Stimulated activated CD8-positive, alpha-beta memory T cell treated with anti-CD3 and anti-CD28 coated beads, Interleukin-4, amount 100 ng/mL, for 1 hour (primary cell): ENCODE data around the gene MED1.
"Not testable (repeated sequence)": the region's sequence is repeated elsewhere in the genome, so short reads cannot be mapped to it uniquely, and the experiment has no call there.

Experiments used
- DNase-seq, 2 donors: peaks; one replicate each; pipeline ENCODE4 v3.0.0-alpha.2; 2020; ENCODE audit warnings: low read depth in 2 of 2, low spot score in 1 of 2

Gene MED1

DNA sequence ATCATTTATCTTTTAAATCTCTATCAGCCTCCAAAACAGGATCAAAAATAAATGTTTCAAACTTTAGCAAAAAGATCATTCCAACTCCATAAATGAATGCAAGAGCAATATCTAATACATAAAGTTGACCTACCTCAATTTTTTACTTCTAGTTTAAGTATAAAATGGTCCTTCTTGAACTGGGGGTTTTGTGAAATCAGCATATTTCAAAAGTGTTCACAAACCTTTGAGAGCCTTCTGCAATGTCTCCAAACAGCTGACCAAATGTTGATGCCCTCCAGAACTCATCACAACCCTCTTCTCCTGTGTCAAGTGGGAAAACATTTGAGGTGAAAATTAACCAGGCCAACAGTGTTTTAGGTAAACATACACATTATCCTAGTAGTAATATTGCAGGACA is 7.7 kb downstream of the MED1 start:
- no peak for DNase-seq

GRCh38 chr17:39439868-39440267 is 11.2 kb downstream of the MED1 start:
- not testable (repeated sequence) for DNase-seq

GRCh38 chr17:39429600-39429999 is 21.5 kb downstream of the MED1 start:
- DNase-seq, result no peak

GRCh38 chr17:39416141-39416540 is 34.9 kb downstream of the MED1 start:
- DNase-seq, result no peak

- no peak for DNase-seq
Measured at GRCh38 chr17:39410279-39410678, 40.8 kb downstream of the MED1 start.

GRCh38 chr17:39408360-39408759 is 42.7 kb downstream of the MED1 start:
- DNase-seq, result no peak

- no peak for DNase-seq
Measured at GRCh38 chr17:39406951-39407350, 44.1 kb downstream of the MED1 start.

- no peak for DNase-seq
Measured at GRCh38 chr17:39405436-39405835, 45.6 kb downstream of the MED1 start.

GRCh38 chr17:39404542-39405378 is 46.3 kb downstream of the MED1 start:
- DNase-seq, result no peak

DNA sequence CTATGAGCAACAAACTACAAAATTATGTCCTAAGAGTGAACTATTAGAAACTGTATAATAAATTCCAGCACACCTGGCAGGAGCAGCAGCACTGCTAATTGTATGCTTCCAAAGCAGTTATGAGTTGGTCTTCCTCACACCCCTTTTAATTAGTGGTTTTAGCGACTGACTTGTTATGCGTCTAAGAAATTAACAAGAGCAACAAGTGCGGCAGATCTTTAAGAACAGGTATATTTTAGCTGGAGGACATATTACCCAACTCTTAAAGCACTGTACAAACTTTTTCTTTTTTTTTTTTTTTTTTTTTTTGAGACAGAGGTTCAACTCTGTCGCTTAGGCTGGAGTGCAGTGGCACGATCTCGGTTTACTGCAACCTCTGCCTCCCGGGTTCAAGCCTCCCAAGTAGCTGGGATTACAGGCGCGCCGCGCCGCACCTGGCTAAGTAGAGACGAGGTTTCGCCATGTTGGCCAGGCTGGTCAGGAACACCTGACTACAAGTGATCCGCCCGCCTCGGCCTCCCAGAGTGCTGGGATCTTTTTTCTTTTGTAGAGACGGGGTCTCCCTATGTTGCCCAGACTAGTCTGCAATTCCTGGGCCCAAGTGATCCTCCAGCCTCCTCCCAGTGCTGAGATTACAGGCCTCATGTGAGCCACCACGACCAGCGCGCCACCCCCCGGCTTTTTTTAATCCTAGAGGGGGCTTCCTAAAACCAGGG is 48.0 kb downstream of the MED1 start:
- no peak for DNase-seq

DNA sequence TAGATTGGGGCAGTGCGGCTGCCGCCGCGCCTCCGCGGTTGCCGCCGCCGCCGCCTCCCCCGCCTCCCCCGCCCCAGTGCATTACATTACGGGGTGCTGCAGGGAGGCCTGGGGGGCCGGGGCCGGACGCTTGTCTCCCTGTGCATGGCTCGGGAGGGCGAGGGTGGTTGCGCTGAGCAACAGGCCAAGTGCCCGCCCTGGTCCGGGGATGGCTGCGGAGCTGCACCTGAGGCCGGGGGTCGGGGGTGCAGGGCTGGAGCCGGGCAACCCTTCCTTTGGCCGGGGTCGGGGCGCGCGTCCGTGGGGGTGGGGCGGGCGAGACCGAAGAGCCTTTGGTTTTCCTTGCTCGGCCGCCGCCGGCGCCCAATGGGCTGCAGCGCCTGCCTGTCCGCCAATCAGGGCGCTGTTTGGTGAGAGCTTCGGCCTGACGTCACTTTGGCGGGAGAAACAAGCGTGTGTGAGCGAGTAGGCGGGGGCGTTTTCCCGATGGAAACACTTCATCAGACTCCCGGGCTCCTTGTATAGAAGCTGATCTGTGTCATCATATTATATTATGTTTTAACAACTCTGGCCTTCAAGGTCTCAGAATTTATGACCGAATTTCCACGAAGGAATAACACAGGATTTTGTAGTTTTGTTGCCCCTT is 48.7 kb downstream of the MED1 start:
- peak; percentile 61 to 73 for DNase-seq

DNA sequence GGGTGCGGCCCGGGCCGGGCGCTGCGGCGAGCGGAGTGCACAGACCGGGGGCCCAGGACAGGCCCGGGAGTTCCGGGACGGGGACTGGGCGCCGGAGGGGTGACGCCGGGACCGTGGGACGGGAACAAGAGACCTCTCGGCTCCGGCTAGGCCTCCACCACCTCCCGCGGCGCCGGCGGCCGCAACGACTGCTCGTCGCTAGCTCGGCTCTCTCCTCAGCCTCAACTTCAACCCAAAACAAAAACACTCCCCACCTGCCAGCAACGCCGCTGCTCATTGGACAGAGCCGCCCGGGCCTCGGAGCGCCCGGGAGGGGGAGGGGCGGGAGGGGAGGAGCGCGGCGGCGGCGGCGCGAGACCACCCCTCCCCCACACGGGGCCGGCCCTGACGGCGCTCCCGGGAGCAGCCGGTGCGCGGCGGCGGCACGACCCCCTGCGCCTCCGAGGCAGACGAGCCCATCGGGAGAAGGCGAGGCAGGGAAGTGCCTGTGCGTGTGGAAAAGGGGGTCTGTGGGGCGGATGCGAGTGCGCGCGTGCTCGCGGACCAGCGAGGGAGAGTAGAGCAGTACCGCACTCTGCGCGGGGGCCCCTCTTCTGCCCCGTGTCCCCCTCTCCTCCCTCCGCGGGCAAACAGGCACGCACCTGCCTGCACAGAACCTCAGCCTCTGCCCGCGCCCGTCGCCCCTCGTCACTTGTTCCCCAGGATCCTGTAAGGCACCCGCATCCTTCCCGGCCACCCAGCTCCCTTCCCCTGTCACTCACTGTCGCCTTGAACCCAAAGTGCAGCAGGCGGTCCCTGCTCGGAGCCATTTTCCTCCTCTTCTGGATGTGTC is 49.4 kb downstream of the MED1 start, which contains the start of gene FBXL20:
Gene FBXL20 (minus strand): TSS at position 215 of the 832 bp plus-strand sequence. CDS start 224 bp downstream, outside the sequence.
- peak; percentile 82 to 87 for DNase-seq

GRCh38 chr17:39400547-39401411 is 50.3 kb downstream of the MED1 start:
- DNase-seq, result peak in 1 of 2 donors; percentile 1

GRCh38 chr17:39399791-39400190 is 51.3 kb downstream of the MED1 start:
- no peak for DNase-seq

GRCh38 chr17:39393736-39394135 is 57.3 kb downstream of the MED1 start:
- DNase-seq, result no peak

- DNase-seq, result no peak
Measured at GRCh38 chr17:39391448-39391847, 59.6 kb downstream of the MED1 start.

DNA sequence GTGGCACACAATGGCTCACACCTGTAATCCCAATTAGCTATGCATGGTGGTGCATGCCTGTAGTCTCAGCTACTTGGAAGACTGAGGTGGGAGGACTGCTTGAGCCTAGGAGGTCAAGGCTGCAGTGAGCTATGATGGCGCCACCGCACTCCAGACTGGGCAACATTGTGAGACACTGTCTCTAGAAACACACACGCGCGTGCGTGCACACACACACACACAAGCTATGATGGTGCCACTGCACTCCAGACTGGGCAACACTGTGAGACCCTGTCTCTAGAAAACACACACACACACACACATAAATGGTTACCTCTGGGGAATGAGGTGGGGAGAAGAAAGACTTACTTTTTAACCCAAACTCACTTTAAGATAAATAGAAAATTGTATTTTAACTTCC is 66.0 kb downstream of the MED1 start:
- DNase-seq, result no peak

DNA sequence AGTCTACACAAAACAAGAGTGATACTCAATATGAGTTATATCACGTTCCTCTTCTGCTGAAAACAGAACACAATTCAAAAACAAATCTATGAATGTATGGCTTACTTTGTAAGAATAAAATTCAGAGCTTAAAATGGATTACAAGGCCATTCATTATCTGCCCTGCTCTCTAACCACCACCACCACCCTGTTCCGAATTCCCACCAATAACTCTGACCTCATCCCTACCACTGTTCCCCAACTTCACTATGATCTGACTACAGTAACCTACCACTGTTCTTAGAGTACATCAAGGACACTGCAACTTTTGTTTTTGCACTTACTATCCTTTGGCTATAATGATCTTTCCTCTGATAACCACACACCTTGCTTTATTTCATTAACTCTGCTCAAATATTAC is 70.9 kb downstream of the MED1 start:
- DNase-seq, result no peak

DNA sequence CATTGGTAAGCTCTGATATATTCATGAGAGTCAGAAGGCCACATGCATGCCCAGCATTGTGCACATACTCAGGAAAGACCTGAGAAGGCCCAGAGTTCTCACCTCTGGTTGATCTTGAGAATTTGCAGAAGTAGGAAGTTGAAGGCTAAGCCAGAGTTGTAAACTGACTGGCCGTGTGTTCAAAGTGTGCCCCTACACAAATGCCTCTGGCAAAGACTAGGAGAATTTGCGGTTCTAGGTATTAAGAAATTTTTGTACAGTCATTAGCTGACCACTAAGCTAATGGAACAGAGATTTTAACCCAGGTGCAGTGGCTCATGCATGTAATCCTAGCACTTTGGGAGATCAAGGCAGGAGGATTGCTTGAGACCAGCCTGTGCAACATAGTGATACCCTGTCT is 74.6 kb downstream of the MED1 start:
- DNase-seq, result no peak

DNA sequence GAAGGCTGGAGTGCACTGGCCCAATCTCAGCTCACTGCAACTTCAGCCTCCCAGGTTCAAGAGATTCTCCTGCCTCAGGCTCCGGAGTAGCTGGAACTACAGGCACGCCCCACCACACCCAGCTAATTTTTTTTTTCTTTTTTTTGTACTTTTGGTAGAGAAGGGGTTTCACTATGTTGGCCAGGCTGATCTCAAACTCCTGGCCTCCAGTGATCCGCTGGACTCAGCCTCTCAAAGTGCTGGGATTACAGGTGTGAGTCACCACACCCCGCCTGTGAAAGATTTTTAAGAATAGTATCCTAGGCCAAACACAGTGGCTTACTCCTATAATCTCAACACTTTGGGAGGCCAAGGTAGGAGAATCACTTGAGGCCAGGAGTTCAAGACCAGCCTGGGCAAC is 83.3 kb downstream of the MED1 start:
- not testable (repeated sequence) for DNase-seq
